Aortic smooth muscle cell (primary cell): ENCODE measurements around the gene GPR85. TPM values are rescaled to one million over a fixed set of nuclear protein-coding genes. Genes with fewer than 3 reads are reported as not detected.

Experiments
- total RNA-seq: library from RNA; depleted of rRNA; stranded (reverse); fragments of >200 nt; gene quantifications from 2 replicates; pipeline ENCODE4 v1.2.3, GENCODE V29; 2014

Gene GPR85
- 1.1 and 2.1 TPM in 2 replicates for total RNA-seq

GRCh38 chr7:113086431-113086888 is at the start of gene GPR85:
Gene GPR85 (minus strand): TSS chr7:113086827. CDS start chr7:113084721, 2,106 bp downstream.

GRCh38 chr7:113118074-113118959 is 31.7 kb upstream of the GPR85 start, which contains the start of gene SMIM30:
Gene SMIM30 (minus strand): TSS chr7:113118554. CDS start chr7:113117578, 976 bp downstream.

Other genes starting within 250 kb of the GPR85 start
- 69.5 and 89.8 TPM in 2 replicates for gene SMIM30, start 31.7 kb upstream of the GPR85 start, total RNA-seq